CD4-positive, alpha-beta memory T cell (primary cell): Measurements from ENCODE around the gene FNBP1. TPM values are rescaled to one million over a fixed set of nuclear protein-coding genes. Genes with fewer than 3 reads are reported as not detected.

Source experiments
- CTCF ChIA-PET: fragments of 350-600 bp; sonication (Branson Sonifier 250); formaldehyde crosslinking; loops from one replicate; lab custom pipeline; 2021; ENCODE audit warnings: inconsistent platforms; ENCODE audit not compliant: partially characterized antibody; lab: Charles Lee
- POLR2A ChIA-PET: fragments of 350-600 bp; sonication (Branson Sonifier 250); formaldehyde crosslinking; loops from one replicate; lab custom pipeline; 2021; ENCODE audit not compliant: partially characterized antibody; lab: Charles Lee
- DNase-seq, 5 donors: peaks; one replicate each; pipeline versions ENCODE4 v3.0.0 to v3.0.0-alpha.2; 2020 to 2022; ENCODE audit warnings: mixed read lengths in 1 of 5
- H3K27ac ChIP-seq: one replicate; pipeline ENCODE4 v1.7.0; 2013; ENCODE audit warnings: low read depth, low read length
- H3K27me3 ChIP-seq: 2 replicates; pipeline ENCODE4 v1.7.0; 2013; ENCODE audit warnings: mild to moderate bottlenecking, low read length, moderate library complexity; ENCODE audit not compliant: insufficient read depth
- H3K36me3 ChIP-seq: 2 replicates; pipeline ENCODE4 v1.7.0; 2013; ENCODE audit warnings: mild to moderate bottlenecking, low read length, moderate library complexity; ENCODE audit not compliant: insufficient read depth
- H3K4me1 ChIP-seq: 2 replicates; pipeline ENCODE4 v1.7.0; 2013; ENCODE audit warnings: mild to moderate bottlenecking, low read length, moderate library complexity; ENCODE audit not compliant: insufficient read depth
- H3K4me3 ChIP-seq, 2 donors: one replicate each; pipeline ENCODE4 v1.7.0; 2013; ENCODE audit warnings: low read length in 2 of 2, mild to moderate bottlenecking in 1 of 2
- H3K9me3 ChIP-seq, 2 donors: one replicate each; pipeline ENCODE4 v1.7.0; 2013; ENCODE audit warnings: low read length in 2 of 2, control low read depth in 1 of 2; ENCODE audit not compliant: control insufficient read depth in 1 of 2
- H3K27ac Mint-ChIP-seq, 7 donors: one replicate each; pipeline ENCODE4 v1.8.0; 2020 to 2021; ENCODE audit warnings: mixed read lengths in 7 of 7, mild to moderate bottlenecking in 6 of 7, inconsistent platforms in 3 of 7, moderate library complexity in 3 of 7
- H3K27me3 Mint-ChIP-seq, 2 donors: one replicate each; pipeline ENCODE4 v1.8.0; 2020 to 2021; ENCODE audit warnings: mixed read lengths in 2 of 2
- H3K36me3 Mint-ChIP-seq, 2 donors: one replicate each; pipeline ENCODE4 v1.8.0; 2020 to 2021; ENCODE audit warnings: mixed read lengths in 2 of 2, inconsistent platforms in 1 of 2, mild to moderate bottlenecking in 1 of 2
- H3K4me1 Mint-ChIP-seq, 4 donors: one replicate each; pipeline ENCODE4 v1.8.0; 2020 to 2021; ENCODE audit warnings: mixed read lengths in 4 of 4, mild to moderate bottlenecking in 1 of 4
- H3K4me3 Mint-ChIP-seq, 8 donors: one replicate each; pipeline ENCODE4 v1.8.0; 2020 to 2021; ENCODE audit warnings: mixed read lengths in 8 of 8, mild to moderate bottlenecking in 7 of 8, moderate library complexity in 6 of 8, inconsistent platforms in 3 of 8
- H3K9me3 Mint-ChIP-seq, 8 donors: one replicate each; pipeline ENCODE4 v1.8.0; 2020 to 2021; ENCODE audit warnings: mixed read lengths in 8 of 8, mild to moderate bottlenecking in 5 of 8, inconsistent platforms in 3 of 8, moderate library complexity in 1 of 8
- intact Hi-C: fragments of 100-400 bp; cut with micrococcal nuclease; formaldehyde crosslinking; loops from one replicate; pipeline ENCODE4 v1.15.1; 2023
- polyA plus RNA-seq, 2 donors: library from polyadenylated mRNA; unstranded; fragments of 300-500 nt; fragmentation: Illumina TruSeq; gene quantifications; one replicate each; pipeline ENCODE4 v1.2.3, GENCODE V29; 2021
- total RNA-seq, 2 experiments: library from RNA; stranded (reverse); gene quantifications; one replicate each; pipeline ENCODE4 v1.2.3, GENCODE V29; 2021

The FNBP1 gene
- total and polyA plus RNA-seq, 4 experiments from 2014 or later = 143 to 202 (median 181) TPM

- CTCF ChIA-PET = interaction anchor here (0.8 to 4.0 kb wide), 29 partner anchors 9 to 220 kb away, joined by 3 to 41 read pairs (median 5); partner anchors contain the start of genes C9orf78, FNBP1, GPR107 and USP20
- Histone ChIP-seq H3K27ac (peak overlapping the region; percentile 98), H3K36me3 (peaks cover 9% of the 10 kb centered on the region), H3K9me3 (no peaks in the 10 kb centered on the region), H3K27me3 (no peaks in the 10 kb centered on the region), H3K4me1 (peaks cover 80% of the 10 kb centered on the region), H3K4me3 (peak overlapping the region; percentile 78 to 80)
- intact Hi-C loops = loop anchor here (1.0 to 5.0 kb wide), 5 partner anchors 9 to 350 kb away; partner anchors contain the start of gene FNBP1
- H3K4me1 Mint-ChIP-seq = peaks cover 36 to 81% (median 55%) of the 10 kb centered on the region in 4 donors
- H3K27me3 Mint-ChIP-seq = no peaks in the 10 kb centered on the region
- H3K27ac Mint-ChIP-seq = peak overlapping the region; percentile 99 to 100 (median 100)
- peak overlapping the region; percentile 90 to 98 (median 94) for H3K4me3 Mint-ChIP-seq
- POLR2A ChIA-PET = interaction anchor here (0.7 to 18.1 kb wide), 37 partner anchors 8 to 1068 kb away, joined by 3 to 423 read pairs (median 6); partner anchors contain the start of genes C9orf78, ENDOG, FNBP1 and GPR107
- peak; percentile 79 to 93 (median 80) for DNase-seq
- H3K9me3 Mint-ChIP-seq = peaks cover 0 to 7% (median 0%) of the 10 kb centered on the region in 8 donors
- peaks cover 7 to 45% of the 10 kb centered on the region in 2 donors for H3K36me3 Mint-ChIP-seq
Observed at GRCh38 chr9:129886226-129887174, 156.5 kb downstream of the FNBP1 start.

- H3K4me1 Mint-ChIP-seq = peaks cover 33 to 73% (median 49%) of the 10 kb centered on the region in 4 donors
- CTCF ChIA-PET = interaction anchor here (0.6 to 4.0 kb wide), 32 partner anchors 9 to 1696 kb away, joined by 3 to 41 read pairs (median 4); partner anchors contain the start of genes C9orf78, FNBP1, GPR107 and USP20
- peaks cover 72% of the 10 kb centered on the region for H3K4me1 ChIP-seq
- H3K36me3 ChIP-seq = peaks cover 9% of the 10 kb centered on the region
- H3K9me3 Mint-ChIP-seq = peaks cover 0 to 7% (median 0%) of the 10 kb centered on the region in 8 donors
- intact Hi-C loops = loop anchor here (1.0 to 5.0 kb wide), 9 partner anchors 10 to 351 kb away; partner anchors contain the start of genes FNBP1, GPR107 and TOR1A
- peak overlapping the region; percentile 98 for H3K27ac ChIP-seq
- no peaks in the 10 kb centered on the region for H3K9me3 ChIP-seq
- H3K27ac Mint-ChIP-seq = peak overlapping the region; percentile 99 to 100 (median 100)
- DNase-seq = peak; percentile 81 to 90 (median 84)
- POLR2A ChIA-PET = interaction anchor here (0.7 to 18.1 kb wide), 31 partner anchors 9 to 243 kb away, joined by 3 to 423 read pairs (median 6); partner anchors contain the start of genes C9orf78, FNBP1, GPR107 and TOR1A
- no peaks in the 10 kb centered on the region for H3K27me3 Mint-ChIP-seq
- peak overlapping the region; percentile 78 to 80 for H3K4me3 ChIP-seq
- H3K27me3 ChIP-seq = no peaks in the 10 kb centered on the region
- H3K4me3 Mint-ChIP-seq = peak overlapping the region; percentile 90 to 98 (median 94)
- H3K36me3 Mint-ChIP-seq = peaks cover 7 to 48% of the 10 kb centered on the region in 2 donors
Observed at GRCh38 chr9:129885670-129886106, 157.3 kb downstream of the FNBP1 start.

GRCh38 chr9:129885018-129885669 lies 157.8 kb downstream of the FNBP1 start:
- peak overlapping the region; percentile 78 to 80 for H3K4me3 ChIP-seq
- intact Hi-C loops = loop anchor here (1.0 to 5.0 kb wide), 5 partner anchors 47 to 168 kb away; partner anchors contain the start of genes GPR107 and TOR1A
- H3K9me3 ChIP-seq = no peaks in the 10 kb centered on the region
- Mint-ChIP-seq H3K4me1 (peaks cover 33 to 67% (median 47%) of the 10 kb centered on the region in 4 donors), H3K27me3 (no peaks in the 10 kb centered on the region), H3K4me3 (peak overlapping the region; percentile 90 to 98 (median 94)), H3K9me3 (peaks cover 0 to 7% (median 0%) of the 10 kb centered on the region in 8 donors), H3K27ac (peak overlapping the region; percentile 99 to 100 (median 100)), H3K36me3 (peaks cover 11 to 53% of the 10 kb centered on the region in 2 donors)
- no peaks in the 10 kb centered on the region for H3K27me3 ChIP-seq
- peaks cover 69% of the 10 kb centered on the region for H3K4me1 ChIP-seq
- H3K27ac ChIP-seq = peak overlapping the region; percentile 98
- DNase-seq = peak in 1 of 5 donors; percentile 29
- peaks cover 9% of the 10 kb centered on the region for H3K36me3 ChIP-seq
- ChIA-PET POLR2A (interaction anchor here (0.6 to 18.1 kb wide), 33 partner anchors 9 to 811 kb away, joined by 3 to 423 read pairs (median 5); partner anchors contain the start of genes C9orf78, FNBP1, GPR107 and TOR1A), CTCF (interaction anchor here (0.6 to 4.0 kb wide), 36 partner anchors 9 to 1695 kb away, joined by 3 to 41 read pairs (median 4); partner anchors contain the start of genes C9orf78, FNBP1, GPR107 and USP20)

- DNase-seq = peak; percentile 93 to 97 (median 95)
- Histone ChIP-seq H3K27me3 (no peaks in the 10 kb centered on the region), H3K9me3 (no peaks in the 10 kb centered on the region), H3K27ac (peak overlapping the region; percentile 98), H3K4me1 (peaks cover 62% of the 10 kb centered on the region), H3K36me3 (peaks cover 9% of the 10 kb centered on the region), H3K4me3 (peak overlapping the region; percentile 78 to 80)
- ChIA-PET CTCF (interaction anchor here (0.7 to 4.0 kb wide), 30 partner anchors 8 to 356 kb away, joined by 3 to 41 read pairs (median 4); partner anchors contain the start of genes C9orf78, FNBP1, GPR107 and USP20), POLR2A (interaction anchor here (0.6 to 18.1 kb wide), 28 partner anchors 10 to 811 kb away, joined by 3 to 423 read pairs (median 6); partner anchors contain the start of genes C9orf78, FNBP1, GPR107 and USP20)
- Mint-ChIP-seq H3K27ac (peak overlapping the region; percentile 99 to 100 (median 100)), H3K9me3 (peaks cover 0 to 6% (median 0%) of the 10 kb centered on the region in 8 donors), H3K4me3 (peak overlapping the region; percentile 90 to 98 (median 94)), H3K4me1 (peaks cover 26 to 60% (median 40%) of the 10 kb centered on the region in 4 donors), H3K27me3 (no peaks in the 10 kb centered on the region), H3K36me3 (peaks cover 6 to 50% of the 10 kb centered on the region in 2 donors)
- intact Hi-C loops = loop anchor here (1.0 to 5.0 kb wide), 9 partner anchors 15 to 215 kb away; partner anchors contain the start of genes C9orf78, GPR107, TOR1A and TOR1B
Observed at GRCh38 chr9:129884220-129885017, 158.6 kb downstream of the FNBP1 start.

GRCh38 chr9:129881547-129882324 lies 161.3 kb downstream of the FNBP1 start:
- POLR2A ChIA-PET = interaction anchor here (14.4 to 18.1 kb wide), 3 partner anchors 16 to 159 kb away, joined by 221 to 423 read pairs (median 392); partner anchors contain the start of genes C9orf78, FNBP1 and USP20
- H3K27me3 Mint-ChIP-seq = no peaks in the 10 kb centered on the region
- CTCF ChIA-PET = no interaction called here
- intact Hi-C loops = no loop called here
- Histone ChIP-seq H3K27ac (no peak overlapping the region), H3K4me3 (no peak overlapping the region), H3K4me1 (peaks cover 42% of the 10 kb centered on the region), H3K27me3 (no peaks in the 10 kb centered on the region), H3K9me3 (no peaks in the 10 kb centered on the region), H3K36me3 (peaks cover 12% of the 10 kb centered on the region)
- peaks cover 11 to 42% (median 26%) of the 10 kb centered on the region in 4 donors for H3K4me1 Mint-ChIP-seq
- no peak for DNase-seq
- H3K27ac Mint-ChIP-seq = peak overlapping the region in 4 of 7 donors; percentile 73 to 100 (median 77)
- H3K9me3 Mint-ChIP-seq = peaks cover 0 to 2% (median 0%) of the 10 kb centered on the region in 8 donors
- peaks cover 17 to 46% of the 10 kb centered on the region in 2 donors for H3K36me3 Mint-ChIP-seq
- peak overlapping the region in 1 of 8 donors; percentile 52 for H3K4me3 Mint-ChIP-seq
